Epithelial cell of proximal tubule (primary cell): ENCODE results near the gene IL15RA. TPM values are rescaled to one million over a fixed set of nuclear protein-coding genes. Genes with fewer than 3 reads are reported as not detected.

Experiments
- DNase-seq: peaks from one replicate; pipeline ENCODE4 v3.0.0-alpha.2; 2011; ENCODE audit warnings: low read depth
- H3K4me3 ChIP-seq: 2 replicates; pipeline ENCODE4 v1.5.1; 2011; ENCODE audit warnings: low read depth, mild to moderate bottlenecking, low read length
- CTCF ChIP-seq: conservative IDR thresholded peaks from 2 replicates; pipeline ENCODE4 v1.5.1; 2012; ENCODE audit warnings: low read depth, mild to moderate bottlenecking, low read length
- total RNA-seq: library from RNA; depleted of rRNA; stranded (reverse); fragments of >200 nt; gene quantifications from 2 replicates; pipeline ENCODE4 v1.2.3, GENCODE V29; 2015

Gene IL15RA
- total RNA-seq, 1 donor from 2014 or later = 12.5 TPM

GRCh38 chr10:6019796-6020195 is 42.5 kb upstream of the IL15RA start:
- no peak for DNase-seq
- TF ChIP-seq CTCF = no peak
- H3K4me3 ChIP-seq = no peak overlapping the region

DNA sequence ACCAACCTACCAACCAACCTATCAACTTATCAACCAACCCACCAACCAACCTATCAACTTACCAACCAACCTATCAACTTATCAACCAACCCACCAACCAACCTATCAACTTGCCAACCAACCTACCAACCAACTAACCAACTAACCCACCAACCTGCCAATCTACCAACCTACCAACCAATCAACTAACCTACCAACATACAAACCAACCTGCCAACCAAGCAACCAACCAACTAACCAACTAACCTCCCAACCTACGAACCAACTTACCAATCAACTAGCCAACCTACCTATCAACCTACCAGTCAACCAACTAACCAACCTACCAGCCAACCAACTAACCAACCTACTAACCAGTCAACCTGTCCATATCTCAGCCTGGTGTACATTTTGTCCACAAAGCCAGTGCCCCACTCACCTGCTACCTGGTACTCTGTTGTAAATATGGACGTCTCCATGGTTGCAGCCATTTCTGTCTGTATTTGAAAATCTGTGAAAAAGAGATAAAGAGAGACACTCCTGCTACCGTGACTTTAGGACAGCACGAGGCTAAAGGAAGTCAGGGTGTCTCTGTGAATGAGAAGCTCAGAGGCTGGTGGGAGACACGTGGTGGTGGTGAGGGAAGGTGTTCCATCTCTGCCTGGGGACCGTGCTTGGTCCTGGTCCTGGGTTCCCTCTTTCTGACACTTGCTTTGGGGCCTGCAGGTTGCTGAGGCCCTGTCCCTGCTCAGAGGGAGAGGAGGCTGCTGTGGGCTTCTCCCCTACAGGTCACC is 41.9 kb upstream of the IL15RA start:
- TF ChIP-seq CTCF = no peak
- no peak for DNase-seq
- H3K4me3 ChIP-seq = no peak overlapping the region

DNA sequence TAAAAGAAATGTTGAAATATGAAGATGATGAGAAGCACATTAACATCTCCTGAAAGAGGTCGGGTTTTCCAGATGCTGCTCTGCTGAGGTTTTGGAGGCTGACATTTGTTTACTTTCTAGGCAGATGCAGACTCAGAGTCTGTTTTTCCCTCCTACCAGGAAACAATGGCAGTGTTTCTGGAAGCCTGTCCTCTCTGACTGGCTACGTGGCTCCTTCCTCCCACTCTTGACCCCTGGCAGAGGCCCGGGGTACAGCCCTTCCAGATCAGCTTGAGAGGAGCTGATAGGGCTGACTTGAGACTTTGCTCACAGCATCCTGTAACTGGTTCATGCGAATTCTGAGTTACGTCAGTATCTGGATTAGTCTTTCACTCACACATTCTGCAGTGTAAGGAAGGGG is 41.1 kb upstream of the IL15RA start:
- TF ChIP-seq CTCF = no peak
- DNase-seq = no peak
- no peak overlapping the region for H3K4me3 ChIP-seq

GRCh38 chr10:6017781-6018354 is 40.5 kb upstream of the IL15RA start:
- TF ChIP-seq CTCF = no peak
- DNase-seq = no peak
- H3K4me3 ChIP-seq = no peak overlapping the region

DNA sequence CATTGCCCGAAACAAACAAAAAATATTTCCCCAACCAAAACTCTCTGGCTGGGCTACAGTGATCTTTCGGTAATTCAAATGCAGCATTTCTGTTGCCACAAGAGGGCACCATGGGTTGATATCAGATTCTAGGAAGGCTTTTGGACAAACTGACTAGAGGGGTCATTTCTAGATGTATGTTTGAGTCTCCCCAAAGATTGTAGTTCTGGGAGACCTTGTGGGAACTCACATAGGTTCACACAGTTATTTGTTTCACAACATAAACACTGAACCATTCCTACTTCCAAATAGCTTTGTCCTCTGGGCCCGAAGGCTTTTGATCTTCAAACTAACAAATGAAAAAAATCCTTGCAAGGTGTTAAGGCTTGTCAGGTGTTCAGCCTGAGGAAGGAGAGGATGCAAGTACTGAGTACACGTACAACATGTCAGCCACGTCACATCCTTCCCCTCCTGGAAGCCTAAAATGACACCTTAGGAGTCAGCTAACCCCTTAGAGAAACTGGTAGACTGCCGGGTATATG is 37.0 kb upstream of the IL15RA start:
- TF ChIP-seq CTCF = peak; percentile 79
- DNase-seq = no peak
- H3K4me3 ChIP-seq = no peak overlapping the region

DNA sequence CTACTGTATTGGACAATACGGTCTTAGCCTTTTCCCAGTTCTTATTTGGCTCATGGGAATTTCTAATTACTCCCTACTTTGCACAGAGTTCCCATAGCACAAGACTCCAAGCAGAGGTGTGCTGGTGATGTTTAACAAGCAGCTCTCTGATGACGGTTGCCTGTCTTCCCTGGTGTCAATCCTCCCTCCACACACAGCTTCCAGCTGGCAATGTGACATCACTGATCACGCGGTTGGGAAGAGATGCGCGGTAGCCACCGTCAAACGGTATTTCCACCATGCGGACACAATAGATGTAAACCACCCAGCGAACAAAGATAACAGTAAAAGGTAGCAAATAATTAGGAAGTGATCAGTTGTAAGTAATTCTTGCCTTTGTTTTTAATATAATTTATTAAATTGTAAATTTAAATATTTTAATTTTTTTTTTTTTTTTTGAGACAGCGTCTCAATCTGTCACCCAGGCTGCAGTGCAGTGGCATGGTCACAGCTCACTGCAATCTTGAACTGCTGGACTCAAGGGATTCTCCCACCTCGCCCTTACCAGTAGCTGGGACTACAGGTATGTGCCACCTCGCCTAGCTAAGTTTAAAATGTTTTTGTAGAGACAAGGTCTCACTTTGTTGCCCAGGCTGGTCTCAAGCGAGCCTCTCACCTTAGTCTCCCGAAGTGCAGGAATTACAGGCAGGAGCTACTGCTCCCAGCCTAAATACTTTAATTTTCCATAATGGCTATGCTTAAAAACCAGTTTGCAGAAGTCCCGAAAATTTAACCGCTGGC is 36.3 kb upstream of the IL15RA start:
- DNase-seq = no peak
- TF ChIP-seq CTCF = no peak
- H3K4me3 ChIP-seq = no peak overlapping the region
